ENCODE measurements around the gene ZNF385B.
A peak's percentile ranks its signal among the peaks of the same experiment; 100 is the strongest.

The ZNF385B gene

GRCh38 chr2:179429060-179429471 is 432.3 kb downstream of the ZNF385B start:
- H3K27ac ChIP-seq: no peak overlapping the region
- no peak overlapping the region for H3K4me2 ChIP-seq (ENCODE audit: low read length)
- no peak overlapping the region for H3K9ac ChIP-seq
- H3K4me3 ChIP-seq (ENCODE audit: low read depth, low read length): no peak overlapping the region
- no peak for TF ChIP-seq CTCF (IDR thresholded peaks at IDR 0.05)
- H3K27me3 ChIP-seq (ENCODE audit: control insufficient read depth, insufficient read depth, low read length): no peaks in the 10 kb centered on the region
- no peaks in the 10 kb centered on the region for H3K9me3 ChIP-seq (ENCODE audit: control insufficient read depth, low read length)
- H3K79me2 ChIP-seq: no peaks in the 10 kb centered on the region
- H2AFZ ChIP-seq: peak overlapping the region; percentile 13
- no peaks in the 10 kb centered on the region for H3K4me1 ChIP-seq
- no peaks in the 10 kb centered on the region for H3K36me3 ChIP-seq (ENCODE audit: control insufficient read depth, insufficient read depth, low read length)

- Histone ChIP-seq H3K79me2 (no peaks in the 10 kb centered on the region), H3K36me3 (ENCODE audit: control insufficient read depth, insufficient read depth, low read length) (no peaks in the 10 kb centered on the region), H3K9me3 (ENCODE audit: control insufficient read depth, low read length) (no peaks in the 10 kb centered on the region), H3K4me1 (no peaks in the 10 kb centered on the region), H3K4me2 (ENCODE audit: low read length) (no peak overlapping the region), H3K4me3 (ENCODE audit: low read depth, low read length) (no peak overlapping the region), H2AFZ (no peak overlapping the region), H3K9ac (no peak overlapping the region), H3K27ac (no peak overlapping the region), H3K27me3 (ENCODE audit: control insufficient read depth, insufficient read depth, low read length) (no peaks in the 10 kb centered on the region)
- TF ChIP-seq CTCF (IDR thresholded peaks at IDR 0.05): no peak
Observed at GRCh38 chr2:179428649-179429048, 432.8 kb downstream of the ZNF385B start.

- H3K4me1 ChIP-seq: no peaks in the 10 kb centered on the region
- no peaks in the 10 kb centered on the region for H3K36me3 ChIP-seq (ENCODE audit: control insufficient read depth, insufficient read depth, low read length)
- no peak overlapping the region for H3K4me2 ChIP-seq (ENCODE audit: low read length)
- no peaks in the 10 kb centered on the region for H3K27me3 ChIP-seq (ENCODE audit: control insufficient read depth, insufficient read depth, low read length)
- no peak overlapping the region for H2AFZ ChIP-seq
- no peak overlapping the region for H3K9ac ChIP-seq
- no peak for TF ChIP-seq CTCF (IDR thresholded peaks at IDR 0.05)
- no peak overlapping the region for H3K27ac ChIP-seq
- no peaks in the 10 kb centered on the region for H3K9me3 ChIP-seq (ENCODE audit: control insufficient read depth, low read length)
- H3K79me2 ChIP-seq: no peaks in the 10 kb centered on the region
- no peak overlapping the region for H3K4me3 ChIP-seq (ENCODE audit: low read depth, low read length)
Observed at GRCh38 chr2:179427065-179427464, 434.3 kb downstream of the ZNF385B start.

GRCh38 chr2:179424571-179424970 is 436.8 kb downstream of the ZNF385B start:
- TF ChIP-seq CTCF (IDR thresholded peaks at IDR 0.05): no peak
- Histone ChIP-seq H3K4me3 (ENCODE audit: low read depth, low read length) (no peak overlapping the region), H2AFZ (no peak overlapping the region), H3K36me3 (ENCODE audit: control insufficient read depth, insufficient read depth, low read length) (no peaks in the 10 kb centered on the region), H3K27me3 (ENCODE audit: control insufficient read depth, insufficient read depth, low read length) (no peaks in the 10 kb centered on the region), H3K9me3 (ENCODE audit: control insufficient read depth, low read length) (no peaks in the 10 kb centered on the region), H3K27ac (no peak overlapping the region), H3K9ac (no peak overlapping the region), H3K4me2 (ENCODE audit: low read length) (no peak overlapping the region), H3K79me2 (no peaks in the 10 kb centered on the region), H3K4me1 (no peaks in the 10 kb centered on the region)

- Histone ChIP-seq H3K27me3 (ENCODE audit: control insufficient read depth, insufficient read depth, low read length) (no peaks in the 10 kb centered on the region), H3K4me3 (ENCODE audit: low read depth, low read length) (no peak overlapping the region), H3K9ac (no peak overlapping the region), H3K36me3 (ENCODE audit: control insufficient read depth, insufficient read depth, low read length) (no peaks in the 10 kb centered on the region), H3K79me2 (no peaks in the 10 kb centered on the region), H3K4me2 (ENCODE audit: low read length) (peak overlapping the region; percentile 29), H2AFZ (peak overlapping the region; percentile 35), H3K4me1 (no peaks in the 10 kb centered on the region), H3K9me3 (ENCODE audit: control insufficient read depth, low read length) (no peaks in the 10 kb centered on the region), H3K27ac (no peak overlapping the region)
- TF ChIP-seq CTCF (IDR thresholded peaks at IDR 0.05): peak; percentile 62
Observed at GRCh38 chr2:179422037-179422643, 439.3 kb downstream of the ZNF385B start.
